Activated CD4-positive, alpha-beta T cell treated with anti-CD3 and anti-CD28 coated beads for 24 hours (primary cell): ENCODE measurements around the gene CPNE5.

Experiments
- DNase-seq, 2 donors: peaks; one replicate each; pipeline ENCODE4 v3.0.0-alpha.2; 2020; ENCODE audit warnings: low read depth in 2 of 2

Gene CPNE5

DNA sequence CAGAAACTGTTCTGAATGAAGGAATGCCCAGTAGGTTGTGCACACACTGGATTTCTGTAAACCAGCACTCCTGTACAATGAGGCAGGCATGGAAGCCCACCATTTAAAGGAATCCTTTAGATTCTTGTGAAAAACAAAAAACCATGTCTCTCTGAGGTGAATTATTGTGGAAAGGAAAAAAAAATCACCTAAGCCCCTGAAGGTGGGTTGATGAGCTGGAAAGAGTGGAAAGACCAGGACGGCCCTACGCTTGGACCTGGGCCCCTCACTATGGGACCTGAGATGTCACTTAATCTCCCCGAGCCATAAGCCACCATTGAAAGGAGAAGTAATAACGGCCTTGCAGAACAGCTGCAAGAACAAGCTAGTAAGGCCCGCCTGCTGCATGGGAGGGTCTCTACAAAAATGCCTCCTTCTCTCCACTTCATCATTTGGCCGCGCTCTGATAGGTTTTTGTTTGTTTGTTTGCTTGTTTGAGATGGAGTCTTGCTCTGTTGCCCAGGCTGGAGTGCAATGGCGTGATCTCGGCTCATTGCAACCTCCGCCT, 72.8 kb downstream of the CPNE5 start:
- DNase-seq, result no peak

DNA sequence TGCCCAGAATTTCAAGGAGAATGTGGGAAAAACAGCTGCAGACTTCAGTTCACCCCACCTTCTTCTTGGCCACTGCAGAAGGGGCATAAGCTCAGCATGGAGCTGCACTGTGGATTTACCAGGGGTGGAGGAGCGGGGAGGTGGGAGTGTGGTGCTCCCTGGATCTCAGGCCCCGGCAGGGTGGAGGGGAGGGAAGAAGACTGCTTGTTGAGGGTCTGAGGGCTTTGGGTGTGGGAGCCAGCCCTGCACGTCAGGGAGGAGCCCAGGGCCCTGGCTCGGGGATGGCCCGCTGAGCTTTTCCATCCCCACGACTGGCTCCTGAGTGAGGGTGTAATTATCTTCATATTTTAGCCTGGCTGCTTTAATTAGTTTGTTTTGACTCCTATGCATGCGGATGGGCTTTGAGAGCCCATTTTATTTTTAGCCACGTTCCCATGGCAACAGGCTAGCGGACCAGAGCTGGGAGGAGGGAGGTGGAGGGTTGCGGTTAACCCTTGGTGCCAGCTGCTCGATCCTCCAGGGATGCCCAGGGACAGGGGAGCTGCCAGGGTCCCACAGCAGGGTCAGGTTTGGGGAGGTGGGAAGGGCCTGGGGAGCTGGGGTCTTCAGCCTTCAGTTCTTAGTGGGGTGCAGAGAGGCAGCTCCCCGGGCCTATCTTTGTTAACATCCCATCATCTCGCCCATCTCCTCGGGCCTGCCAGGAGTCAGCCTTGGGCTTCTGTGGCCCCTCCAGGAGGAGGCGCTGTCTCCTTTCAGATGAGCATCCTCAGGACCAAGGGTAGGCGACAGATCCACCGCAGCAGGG, 73.4 kb downstream of the CPNE5 start:
- peak; percentile 69 to 77 for DNase-seq

DNA sequence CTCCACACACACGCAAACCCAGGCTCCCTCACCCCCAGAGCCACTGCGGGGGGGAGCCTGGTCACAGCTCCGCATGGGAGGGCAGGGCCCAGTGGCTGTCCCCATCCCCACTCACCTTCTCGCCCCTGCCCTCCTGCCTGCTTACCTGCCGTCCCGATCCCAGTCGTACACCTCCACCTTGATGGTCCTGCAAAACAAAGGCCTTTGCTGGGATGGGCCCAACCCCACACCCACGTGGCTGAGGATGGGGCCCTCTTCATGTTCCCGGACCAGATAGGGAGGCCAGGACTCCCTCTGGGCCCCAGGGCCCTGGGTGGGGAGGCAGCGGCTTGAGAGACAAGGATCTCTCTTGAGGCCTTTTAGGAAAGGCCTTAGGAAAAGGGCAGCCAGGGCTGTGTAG, 74.1 kb downstream of the CPNE5 start:
- DNase-seq, result no peak

DNA sequence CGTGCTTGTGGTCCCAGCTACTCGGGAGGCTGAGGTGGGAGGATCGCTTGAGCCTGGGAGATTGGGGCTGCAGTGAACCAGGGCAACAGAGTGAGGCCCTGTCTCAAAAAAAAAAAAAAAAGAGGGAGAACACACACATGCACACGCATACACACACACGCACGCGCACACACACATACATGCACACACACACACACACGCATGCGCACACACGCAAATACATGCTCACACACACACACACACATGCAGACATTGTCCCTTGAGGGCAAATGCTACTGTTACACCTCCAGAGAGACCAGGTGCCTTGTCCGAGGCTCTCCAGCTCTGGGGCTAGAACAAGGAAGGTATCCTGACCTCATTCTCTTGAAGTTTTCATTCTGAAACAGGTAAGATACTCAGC, 77.1 kb downstream of the CPNE5 start:
- DNase-seq, result no peak

DNA sequence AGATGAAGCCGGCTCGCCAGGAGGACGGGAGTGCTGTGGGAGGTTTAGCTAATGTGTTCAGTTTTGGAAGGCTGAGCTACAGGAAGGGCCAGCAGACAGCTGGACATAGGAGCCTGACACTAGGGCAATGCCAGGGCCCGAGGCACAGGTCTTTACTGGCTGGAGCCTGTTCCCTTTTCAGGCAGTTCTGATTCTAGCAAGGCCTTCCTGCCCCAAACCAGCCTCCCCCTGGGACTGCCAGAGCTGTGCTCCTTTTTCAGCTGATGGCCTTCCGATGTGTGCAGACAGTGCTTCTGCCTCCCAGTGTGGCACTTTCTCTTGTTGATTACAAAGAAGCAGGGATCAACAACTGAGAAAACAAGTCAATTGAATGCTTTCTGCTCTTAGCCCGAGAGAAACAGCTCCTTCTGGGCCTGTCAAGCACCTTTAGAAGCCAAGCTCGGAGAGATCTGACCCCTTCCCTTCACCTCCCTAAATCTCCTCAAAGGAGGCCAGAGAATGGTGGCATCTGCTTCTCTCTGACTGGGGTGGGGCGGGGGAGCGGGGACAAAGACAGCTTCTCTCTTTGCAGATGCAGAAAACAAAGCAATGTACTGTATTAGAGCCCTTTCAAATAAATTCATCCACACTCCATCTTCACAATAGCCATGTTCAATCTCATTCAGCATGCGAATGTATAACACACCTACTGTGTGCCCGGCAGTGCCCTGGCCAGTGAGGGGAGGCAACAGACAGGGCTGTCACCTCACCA, 78.4 kb downstream of the CPNE5 start:
- no peak for DNase-seq

DNA sequence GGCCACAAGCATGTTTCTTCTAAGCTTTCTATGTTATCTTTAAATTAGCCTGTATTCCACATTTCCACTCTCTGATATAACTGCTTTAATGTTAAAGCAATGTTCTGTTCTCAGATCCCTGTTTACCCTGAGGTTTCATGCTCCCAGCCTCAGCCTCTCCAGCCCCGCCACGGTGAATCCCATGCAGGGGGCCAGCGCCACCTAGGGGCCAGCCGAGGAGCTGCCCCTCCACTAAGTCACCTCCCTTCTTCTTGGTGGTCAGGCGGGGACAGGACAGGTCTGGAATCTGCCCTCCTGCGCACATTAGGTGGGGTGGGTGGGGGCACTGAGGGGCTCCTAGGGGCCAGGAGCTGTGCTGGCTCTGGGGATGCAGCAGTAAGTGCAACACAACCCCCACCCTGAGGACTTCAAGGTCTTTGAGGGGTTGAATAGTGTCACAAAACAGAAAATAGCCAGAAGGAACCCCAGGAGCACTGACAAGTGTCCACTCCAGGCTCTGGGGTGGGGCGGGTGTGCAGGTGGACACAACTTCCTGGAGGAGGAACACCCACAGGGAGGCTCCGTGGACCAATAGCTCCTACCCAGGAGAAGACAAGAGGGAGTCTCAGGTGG, 80.0 kb downstream of the CPNE5 start:
- DNase-seq, result peak; percentile 75 to 80

DNA sequence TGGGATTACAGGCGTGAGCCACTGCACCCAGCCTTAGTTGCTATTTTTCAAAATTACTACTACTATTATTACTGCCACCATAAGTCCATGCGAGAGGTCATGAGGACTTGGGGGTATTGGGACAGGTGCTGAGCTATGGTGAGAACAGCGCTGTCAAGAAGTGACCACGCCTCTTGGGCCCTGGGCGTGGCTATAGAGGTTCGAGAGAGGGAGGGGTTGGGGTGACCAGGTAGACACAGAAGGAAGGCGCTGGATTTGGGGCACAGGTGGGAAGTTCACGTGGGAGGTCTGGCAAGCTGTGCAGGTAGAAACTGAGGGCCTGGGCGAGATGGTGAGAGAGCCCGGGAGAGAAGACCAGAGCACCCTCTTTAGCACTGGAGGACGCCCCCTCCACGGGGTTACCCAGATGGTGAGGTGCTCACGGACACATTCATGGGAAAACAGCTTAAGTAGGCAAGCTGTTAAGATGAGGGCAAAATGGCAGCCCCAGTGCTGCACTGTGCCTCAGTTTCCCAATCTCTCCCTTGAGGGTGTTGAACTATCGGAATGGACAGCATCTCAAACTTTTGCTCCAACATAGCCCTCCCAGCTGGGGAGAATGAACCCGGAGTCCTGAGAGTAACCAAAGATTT, 80.6 kb downstream of the CPNE5 start:
- DNase-seq, result no peak

DNA sequence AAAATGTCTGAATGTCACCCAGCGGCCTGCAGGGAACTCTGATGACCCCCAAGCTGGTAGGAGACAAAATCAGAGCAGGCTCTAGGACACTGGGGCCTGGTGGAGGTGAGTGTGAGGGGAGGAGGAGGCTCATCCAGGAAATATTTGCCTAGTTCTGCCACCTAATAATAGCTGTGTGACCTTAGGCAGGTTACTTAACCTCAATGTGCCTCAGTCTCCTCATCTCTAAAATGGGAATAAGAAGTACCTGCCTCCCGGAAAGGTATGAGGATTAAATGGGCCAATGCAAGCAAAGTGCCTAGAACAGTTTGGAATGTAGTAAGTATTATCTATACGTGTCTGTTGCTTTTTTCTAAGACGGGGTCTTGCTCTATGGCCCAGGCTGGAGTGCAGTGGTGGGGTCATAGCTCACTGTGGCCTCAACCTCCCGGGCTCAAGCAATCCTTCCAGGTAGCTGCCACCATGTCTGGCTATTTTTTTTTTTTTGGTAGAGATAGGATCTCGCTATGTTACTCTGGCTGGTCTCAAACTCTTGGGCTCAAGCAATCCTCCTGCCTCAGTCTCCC, 81.2 kb downstream of the CPNE5 start:
- no peak for DNase-seq

DNA sequence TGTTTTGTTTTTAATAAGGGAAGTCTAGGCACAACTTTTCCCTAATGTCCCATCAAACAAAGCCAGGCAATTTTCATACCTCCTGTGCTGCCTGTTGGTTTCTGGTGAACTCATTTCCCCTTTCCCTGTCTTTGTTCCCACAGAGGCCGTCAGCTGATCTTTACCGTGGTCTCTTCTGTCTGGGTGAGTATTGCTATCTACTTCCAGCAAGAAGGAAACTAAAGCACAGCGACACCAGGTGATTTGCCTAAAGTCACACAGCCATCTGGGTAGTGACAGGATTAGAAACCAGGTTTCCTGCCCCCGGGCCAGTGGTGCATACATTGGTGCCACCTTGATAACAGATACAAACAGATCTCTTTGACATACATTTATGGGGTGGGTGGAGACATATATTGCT, 82.0 kb downstream of the CPNE5 start:
- DNase-seq, result no peak

DNA sequence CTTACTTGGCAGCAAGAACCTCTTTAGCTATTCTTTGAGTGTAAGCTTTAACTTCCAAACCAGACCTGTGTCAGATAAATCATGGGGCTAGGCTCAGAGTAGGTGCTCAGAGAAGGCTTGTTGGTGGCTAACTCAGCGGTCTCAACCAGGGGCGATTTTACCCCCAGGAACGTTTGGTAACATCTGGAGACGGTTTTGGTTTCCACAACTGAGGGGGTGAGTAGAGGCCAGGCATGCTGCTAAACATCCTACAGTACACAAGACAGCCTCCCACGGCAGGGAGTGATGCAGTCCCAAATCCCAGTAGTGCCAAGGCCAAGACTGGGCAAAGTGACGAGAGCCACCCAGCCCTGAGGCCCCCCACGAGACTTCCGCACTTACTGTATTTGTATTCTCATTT, 82.5 kb downstream of the CPNE5 start:
- DNase-seq, result no peak

DNA sequence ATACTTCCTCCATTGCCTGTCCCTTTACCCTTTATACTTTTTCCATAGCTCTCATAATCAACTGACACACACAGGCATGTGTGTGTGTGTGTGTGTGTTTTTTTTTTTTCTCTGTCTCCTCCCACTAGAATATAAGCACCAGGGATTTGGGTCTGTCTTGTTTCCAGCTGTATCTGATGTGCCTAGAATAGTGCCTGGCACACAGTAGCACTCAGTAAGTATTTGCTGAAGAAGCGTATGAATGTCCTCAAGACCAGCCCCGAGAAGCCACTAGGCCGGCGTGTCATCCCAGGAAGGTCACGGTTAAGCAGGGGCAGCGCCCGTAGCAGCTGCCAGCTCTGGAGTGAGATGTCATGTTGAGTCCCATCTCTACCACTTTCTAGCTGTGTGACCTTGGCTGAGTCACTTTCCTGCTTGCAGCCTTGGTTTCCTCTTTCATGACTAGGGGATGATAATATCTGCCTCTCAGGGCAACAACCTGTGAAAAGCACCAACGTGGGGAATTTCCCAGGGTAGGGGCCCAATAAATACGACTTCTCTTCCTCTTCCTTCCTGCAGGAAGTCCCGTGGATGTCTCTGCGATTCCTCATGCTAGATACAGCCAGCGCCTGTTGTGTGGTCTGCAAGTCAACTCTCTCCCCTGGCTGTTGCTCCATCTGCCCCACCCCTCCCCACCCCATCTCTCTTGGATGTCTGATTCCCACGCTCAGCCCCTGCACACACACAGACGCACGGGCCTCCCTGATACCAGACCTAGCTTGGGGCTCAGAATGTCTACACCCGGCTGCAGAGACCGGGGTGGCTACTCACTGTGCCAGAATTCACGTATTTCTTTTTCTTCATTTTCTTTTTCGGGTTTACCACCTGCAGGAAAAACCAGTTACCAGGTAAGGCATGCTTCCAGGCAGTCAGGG, 83.6 kb downstream of the CPNE5 start:
- DNase-seq, result peak; percentile 60 to 61

DNA sequence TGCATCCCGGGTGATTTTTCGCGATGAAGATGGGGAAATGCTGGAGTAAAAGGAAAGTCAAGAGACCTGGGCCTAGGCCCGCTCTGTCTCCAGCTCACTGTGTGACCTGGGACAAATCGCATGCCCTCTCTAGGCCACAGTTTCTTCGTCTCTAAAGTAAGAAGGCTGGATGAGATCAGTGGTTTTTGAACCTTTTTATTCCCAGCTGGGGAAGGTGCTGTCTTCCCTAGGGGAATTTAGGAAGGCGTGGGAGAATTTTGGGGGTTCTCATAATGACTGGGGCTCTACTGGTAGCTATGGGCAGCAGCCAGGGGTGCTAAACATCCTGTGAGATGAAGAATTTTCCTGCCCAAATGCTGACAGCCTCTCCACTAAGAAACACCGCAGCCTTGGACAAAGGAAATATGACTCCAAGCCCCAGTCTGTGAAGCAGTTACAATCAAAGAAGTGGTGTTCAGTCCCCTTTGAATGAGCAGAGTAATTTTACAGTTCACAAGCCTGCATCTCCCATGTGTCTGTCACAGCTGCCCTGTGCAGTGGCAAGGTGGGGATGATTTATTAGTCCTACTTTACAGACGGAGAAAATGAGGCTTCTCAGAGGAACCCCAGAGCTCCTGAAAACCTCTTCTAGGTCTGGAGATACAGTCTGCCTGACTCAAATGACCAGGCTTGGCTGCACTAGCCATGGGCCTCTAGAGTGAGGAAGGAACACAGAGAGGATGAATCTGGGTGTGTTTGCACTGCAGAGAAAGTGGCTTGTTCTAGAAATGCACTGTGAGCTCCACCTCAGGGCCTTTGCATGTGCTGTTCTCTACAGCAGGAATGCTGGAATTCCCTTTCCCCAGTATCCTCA, 84.4 kb downstream of the CPNE5 start:
- DNase-seq, result no peak

DNA sequence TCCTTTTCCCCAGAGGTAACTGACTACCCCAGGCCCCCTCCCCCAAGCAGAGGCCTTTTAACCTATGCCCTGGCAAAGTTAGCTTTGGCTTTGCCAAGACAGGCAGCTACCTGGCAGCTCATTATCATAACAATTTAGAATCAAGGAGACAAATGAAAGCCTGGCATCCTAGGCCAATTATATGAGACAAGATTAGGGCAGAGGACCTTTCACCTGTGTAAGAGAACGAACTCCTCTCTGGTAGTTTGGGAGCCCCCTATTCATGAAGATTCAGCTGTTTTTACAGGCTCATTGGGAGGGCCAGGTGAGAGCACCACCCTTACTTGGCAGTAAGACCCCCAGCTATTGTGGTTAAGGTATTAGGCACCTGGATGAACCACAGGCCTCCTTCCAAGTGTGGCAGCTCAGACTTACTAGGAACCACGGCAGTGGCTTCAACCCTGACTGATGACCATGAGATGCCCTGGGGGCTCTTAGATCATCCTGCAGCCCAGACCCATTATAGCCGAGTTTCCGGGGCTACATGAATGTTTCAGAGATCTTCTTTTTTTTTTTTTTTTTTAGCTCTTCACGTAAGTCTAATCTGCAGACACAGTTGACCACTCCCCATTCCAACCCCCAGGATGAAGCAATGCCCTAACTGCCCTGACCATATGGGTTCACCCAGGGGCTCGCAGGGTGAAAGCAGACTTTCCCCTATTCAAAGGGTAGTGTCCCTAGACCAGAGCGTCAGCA, 85.4 kb downstream of the CPNE5 start:
- DNase-seq, result no peak

DNA sequence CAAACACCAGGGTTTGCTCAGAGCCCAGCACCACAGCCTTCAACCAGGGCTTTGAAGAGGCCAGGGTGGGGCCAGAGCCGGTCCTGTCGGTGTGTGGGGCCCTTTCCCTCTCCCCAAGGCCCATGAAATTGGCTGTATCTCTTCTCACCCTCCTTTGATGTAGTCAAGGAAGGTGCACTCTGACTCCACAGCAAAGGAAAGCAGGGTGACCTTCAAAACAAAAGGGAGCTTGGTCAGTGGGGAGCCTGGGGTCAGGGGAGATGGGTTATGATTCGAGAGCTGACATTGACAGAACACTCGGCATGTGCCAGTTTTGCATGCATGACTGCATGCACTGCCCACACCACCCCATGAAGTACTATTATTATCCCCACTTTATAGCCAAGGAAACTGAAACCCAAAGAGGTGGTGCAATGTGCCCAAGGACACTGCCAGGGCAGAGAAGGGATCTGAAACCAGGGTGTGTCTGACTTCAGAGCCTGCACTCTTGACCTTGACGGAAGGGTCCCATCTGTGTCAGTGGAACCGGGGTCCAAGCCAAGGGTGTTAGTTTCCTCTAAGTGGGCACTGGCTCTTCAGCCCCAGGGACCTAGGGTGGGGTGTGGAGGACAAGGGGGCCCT, 86.2 kb downstream of the CPNE5 start:
- no peak for DNase-seq

DNA sequence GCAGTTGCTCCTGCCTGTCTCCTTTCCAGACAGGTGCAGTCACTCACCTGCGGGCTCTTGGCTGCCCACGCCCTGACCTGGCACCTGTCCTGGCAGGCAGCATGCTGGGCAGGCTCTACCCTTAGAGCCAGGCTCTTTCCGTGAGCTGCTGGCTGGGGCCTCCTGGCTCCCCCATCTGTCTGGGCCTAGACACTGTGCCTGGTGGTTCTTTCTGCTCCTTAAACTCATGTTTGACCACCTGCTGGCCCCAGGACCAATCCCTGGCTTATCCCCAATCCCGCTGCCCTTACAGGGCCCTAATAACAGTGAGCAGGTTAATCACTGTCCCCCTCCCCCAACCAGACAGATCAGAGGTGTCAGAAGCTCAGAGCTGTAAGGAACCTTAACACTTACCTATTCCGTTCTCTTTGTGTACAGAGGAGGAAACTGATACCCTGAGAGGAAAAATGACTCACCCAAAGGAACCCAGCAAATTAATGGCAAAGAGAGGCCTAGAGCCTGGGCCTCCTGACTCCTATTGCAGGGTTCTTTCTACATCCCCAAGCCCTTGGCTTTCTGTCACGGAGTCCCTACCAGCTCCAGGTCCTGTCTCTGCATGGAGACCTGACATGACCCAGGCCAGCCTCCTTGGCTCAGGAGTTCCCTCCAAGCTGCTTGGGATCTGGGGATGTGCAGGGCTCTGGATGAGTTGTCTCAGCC, 86.9 kb downstream of the CPNE5 start:
- DNase-seq, result no peak

DNA sequence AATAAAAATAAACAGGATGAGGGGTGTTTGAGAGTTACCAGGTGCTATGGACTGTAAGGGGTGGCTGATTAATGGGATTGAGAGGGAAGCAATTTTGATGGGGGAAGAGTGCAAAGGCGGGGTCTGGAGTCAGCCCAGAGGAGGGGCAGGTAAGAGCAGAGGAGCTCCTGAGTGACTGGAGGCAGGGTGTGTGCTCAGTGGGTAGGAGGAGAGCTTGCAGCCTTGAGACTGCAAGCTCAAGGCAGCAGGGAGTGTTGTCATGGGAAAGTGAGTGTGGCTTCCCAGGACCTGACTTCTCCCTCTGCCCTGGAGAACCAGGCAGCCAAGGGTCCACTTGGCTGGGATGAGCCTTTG, 87.4 kb downstream of the CPNE5 start:
- no peak for DNase-seq

DNA sequence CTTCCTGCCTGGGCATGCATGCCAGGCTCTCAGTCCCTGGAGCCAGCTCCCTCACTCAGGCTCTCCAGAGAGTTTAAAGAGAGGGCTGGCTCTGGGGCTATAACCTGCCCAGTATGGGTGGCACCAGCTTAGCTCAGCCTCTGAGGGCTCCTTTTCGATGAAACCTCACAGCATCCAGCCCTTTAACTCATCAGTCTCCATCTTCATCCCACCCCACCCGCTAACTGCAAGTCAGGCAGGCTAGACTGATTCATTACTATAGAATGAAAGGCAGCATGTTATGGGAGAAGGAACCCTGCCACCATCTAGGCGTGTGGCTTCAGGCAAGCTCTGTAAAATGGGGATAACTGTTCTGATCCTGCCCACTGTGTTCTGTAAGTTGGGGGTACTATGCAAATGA, 88.2 kb downstream of the CPNE5 start:
- DNase-seq, result no peak

DNA sequence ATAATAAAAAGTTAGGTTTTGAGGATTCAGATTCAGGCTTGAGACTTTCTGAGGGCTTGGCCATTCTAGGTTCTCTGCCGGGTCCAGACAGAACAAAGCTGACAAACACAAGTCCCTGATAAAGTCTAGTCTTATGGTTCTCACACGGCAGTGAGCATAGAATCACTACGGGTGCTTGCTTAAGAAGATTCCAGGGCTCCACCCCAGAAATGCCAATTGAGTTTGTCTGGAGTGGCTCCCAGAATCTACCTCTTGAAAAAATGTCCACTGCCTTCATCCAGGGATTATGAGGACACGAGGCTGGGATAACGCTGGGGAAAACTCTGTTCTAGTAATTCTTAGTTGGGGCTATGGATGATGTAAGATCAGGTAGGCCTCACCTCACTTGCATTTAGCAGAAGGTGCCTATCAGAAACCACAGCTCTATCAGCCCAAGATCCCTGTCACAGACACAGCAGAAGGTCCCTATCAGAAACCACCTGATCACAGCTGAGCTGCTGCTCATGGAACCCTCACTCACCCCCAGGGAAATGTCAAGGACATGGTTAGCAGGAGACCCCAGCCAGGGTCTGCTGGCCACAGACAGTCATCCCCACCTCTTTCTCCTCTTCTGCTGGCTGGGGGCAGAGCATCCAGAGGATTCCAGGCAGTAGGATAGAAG, 89.3 kb downstream of the CPNE5 start:
- no peak for DNase-seq
